ENCODE data around the gene SAMD4B.
"Not testable (repeated sequence)": the region's sequence is repeated elsewhere in the genome, so short reads cannot be mapped to it uniquely, and the experiment has no call there.

SAMD4B gene

GRCh38 chr19:39314016-39314728, 28.0 kb upstream of the SAMD4B start:
- DNase-seq (ENCODE audit: low read depth in 2 of 2) = no peak

GRCh38 chr19:39315933-39316332, 26.3 kb upstream of the SAMD4B start:
- no peak for DNase-seq (ENCODE audit: low read depth in 2 of 2)

- DNase-seq (ENCODE audit: low read depth in 2 of 2) = no peak
Measured at GRCh38 chr19:39316627-39317321, 25.4 kb upstream of the SAMD4B start.

- DNase-seq (ENCODE audit: low read depth in 2 of 2) = no peak
Measured at GRCh38 chr19:39317476-39317875, 24.7 kb upstream of the SAMD4B start.

GRCh38 chr19:39318071-39318470, 24.1 kb upstream of the SAMD4B start:
- no peak for DNase-seq (ENCODE audit: low read depth in 2 of 2)

- DNase-seq (ENCODE audit: low read depth in 2 of 2) = no peak
Measured at GRCh38 chr19:39318690-39319089, 23.5 kb upstream of the SAMD4B start.

GRCh38 chr19:39319098-39319891, 22.9 kb upstream of the SAMD4B start:
- no peak for DNase-seq (ENCODE audit: low read depth in 2 of 2)

GRCh38 chr19:39319892-39320248, 22.4 kb upstream of the SAMD4B start:
- DNase-seq (ENCODE audit: low read depth in 2 of 2) = no peak

GRCh38 chr19:39321117-39321831, 20.9 kb upstream of the SAMD4B start:
- DNase-seq (ENCODE audit: low read depth in 2 of 2) = no peak

- no peak for DNase-seq (ENCODE audit: low read depth in 2 of 2)
Measured at GRCh38 chr19:39321832-39322176, 20.4 kb upstream of the SAMD4B start.

GRCh38 chr19:39324242-39324842, 17.9 kb upstream of the SAMD4B start:
- DNase-seq (ENCODE audit: low read depth in 2 of 2) = no peak

GRCh38 chr19:39325778-39326665, 16.2 kb upstream of the SAMD4B start:
- no peak for DNase-seq (ENCODE audit: low read depth in 2 of 2)

GRCh38 chr19:39327363-39328045, 14.7 kb upstream of the SAMD4B start:
- DNase-seq (ENCODE audit: low read depth in 2 of 2) = no peak

GRCh38 chr19:39328046-39328705, 14.0 kb upstream of the SAMD4B start:
- DNase-seq (ENCODE audit: low read depth in 2 of 2) = peak; percentile 26 to 36

GRCh38 chr19:39329948-39330347, 12.3 kb upstream of the SAMD4B start:
- no peak for DNase-seq (ENCODE audit: low read depth in 2 of 2)

- DNase-seq (ENCODE audit: low read depth in 2 of 2) = no peak
Measured at GRCh38 chr19:39332293-39332692, 9.9 kb upstream of the SAMD4B start.

GRCh38 chr19:39332738-39333137, 9.5 kb upstream of the SAMD4B start:
- not testable (repeated sequence) for DNase-seq (ENCODE audit: low read depth in 2 of 2)

- no peak for DNase-seq (ENCODE audit: low read depth in 2 of 2)
Measured at GRCh38 chr19:39333507-39333906, 8.7 kb upstream of the SAMD4B start.

GRCh38 chr19:39334444-39334976, 7.7 kb upstream of the SAMD4B start:
- DNase-seq (ENCODE audit: low read depth in 2 of 2) = no peak
